ENCODE measurements around the gene RIOX2. TPM values are rescaled to one million over a fixed set of nuclear protein-coding genes. Genes with fewer than 3 reads are reported as not detected.

The RIOX2 gene
- total RNA-seq, 1 donor from 2014 or later, result 85.4 TPM

GRCh38 chr3:97981886-97982285 lies 9.7 kb upstream of the RIOX2 start:
- H3K36me3 Mint-ChIP-seq (ENCODE audit: low read depth), result peaks cover 5% of the 10 kb centered on the region
- H3K27me3 Mint-ChIP-seq (ENCODE audit: insufficient read depth), result no peaks in the 10 kb centered on the region
- intact Hi-C loops (cut with micrococcal nuclease), result loop anchor here (1.0 to 2.0 kb wide), 9 partner anchors 9 to 574 kb away; partner anchors contain the start of genes CLDND1 and RIOX2
- H3K27ac Mint-ChIP-seq, result peak overlapping the region; percentile 89
- peaks cover 4% of the 10 kb centered on the region for H3K9me3 Mint-ChIP-seq
- peak; percentile 43 for DNase-seq (ENCODE audit: low spot score)
- peaks cover 49% of the 10 kb centered on the region for H3K4me1 Mint-ChIP-seq (ENCODE audit: low read depth)
- peak overlapping the region; percentile 9 for H3K4me3 Mint-ChIP-seq

- no peaks in the 10 kb centered on the region for H3K27me3 Mint-ChIP-seq (ENCODE audit: insufficient read depth)
- no peak overlapping the region for H3K4me3 Mint-ChIP-seq
- H3K9me3 Mint-ChIP-seq, result peaks cover 9% of the 10 kb centered on the region
- peaks cover 5% of the 10 kb centered on the region for H3K36me3 Mint-ChIP-seq (ENCODE audit: low read depth)
- H3K4me1 Mint-ChIP-seq (ENCODE audit: low read depth), result peaks cover 69% of the 10 kb centered on the region
- H3K27ac Mint-ChIP-seq, result no peak overlapping the region
- DNase-seq (ENCODE audit: low spot score), result no peak
- intact Hi-C loops (cut with micrococcal nuclease), result no loop called here
These were observed 7.4 kb upstream of the RIOX2 start for GRCh38 chr3:97979610-97980009.

- Mint-ChIP-seq H3K36me3 (ENCODE audit: low read depth) (peaks cover 12% of the 10 kb centered on the region), H3K4me1 (ENCODE audit: low read depth) (peaks cover 67% of the 10 kb centered on the region), H3K27ac (peak overlapping the region; percentile 79), H3K9me3 (peaks cover 5% of the 10 kb centered on the region), H3K27me3 (ENCODE audit: insufficient read depth) (no peaks in the 10 kb centered on the region), H3K4me3 (peak overlapping the region; percentile 43)
- intact Hi-C loops (cut with micrococcal nuclease), result no loop called here
- no peak for DNase-seq (ENCODE audit: low spot score)
These were observed 3.2 kb upstream of the RIOX2 start for GRCh38 chr3:97975466-97975865.

GRCh38 chr3:97974996-97975395 lies 2.8 kb upstream of the RIOX2 start:
- no peak for DNase-seq (ENCODE audit: low spot score)
- H3K4me3 Mint-ChIP-seq, result peak overlapping the region; percentile 43
- peaks cover 5% of the 10 kb centered on the region for H3K9me3 Mint-ChIP-seq
- H3K4me1 Mint-ChIP-seq (ENCODE audit: low read depth), result peaks cover 67% of the 10 kb centered on the region
- H3K27ac Mint-ChIP-seq, result peak overlapping the region; percentile 79
- H3K36me3 Mint-ChIP-seq (ENCODE audit: low read depth), result peaks cover 16% of the 10 kb centered on the region
- intact Hi-C loops (cut with micrococcal nuclease), result loop anchor here (5.0 kb wide), 1 partner anchor 32 kb away; no protein-coding TSS in a partner anchor
- no peaks in the 10 kb centered on the region for H3K27me3 Mint-ChIP-seq (ENCODE audit: insufficient read depth)

GRCh38 chr3:97972976-97973375 lies 745 bp upstream of the RIOX2 start:
- peaks cover 5% of the 10 kb centered on the region for H3K9me3 Mint-ChIP-seq
- H3K27me3 Mint-ChIP-seq (ENCODE audit: insufficient read depth), result no peaks in the 10 kb centered on the region
- intact Hi-C loops (cut with micrococcal nuclease), result loop anchor here (1.0 to 5.0 kb wide), 3 partner anchors 8 to 209 kb away; partner anchors contain the start of gene ARL6
- H3K36me3 Mint-ChIP-seq (ENCODE audit: low read depth), result peaks cover 23% of the 10 kb centered on the region
- H3K4me3 Mint-ChIP-seq, result peak overlapping the region; percentile 77
- no peak for DNase-seq (ENCODE audit: low spot score)
- H3K4me1 Mint-ChIP-seq (ENCODE audit: low read depth), result peaks cover 83% of the 10 kb centered on the region
- H3K27ac Mint-ChIP-seq, result peak overlapping the region; percentile 79

GRCh38 chr3:97970956-97971620 lies 1.1 kb downstream of the RIOX2 start:
- peaks cover 95% of the 10 kb centered on the region for H3K4me1 Mint-ChIP-seq (ENCODE audit: low read depth)
- DNase-seq (ENCODE audit: low spot score), result no peak
- H3K9me3 Mint-ChIP-seq, result peaks cover 5% of the 10 kb centered on the region
- H3K27ac Mint-ChIP-seq, result peak overlapping the region; percentile 99
- H3K4me3 Mint-ChIP-seq, result peak overlapping the region; percentile 97
- peaks cover 37% of the 10 kb centered on the region for H3K36me3 Mint-ChIP-seq (ENCODE audit: low read depth)
- H3K27me3 Mint-ChIP-seq (ENCODE audit: insufficient read depth), result no peaks in the 10 kb centered on the region
- intact Hi-C loops (cut with micrococcal nuclease), result loop anchor here (1.0 to 5.0 kb wide), 5 partner anchors 36 to 178 kb away; partner anchors contain the start of gene CRYBG3

GRCh38 chr3:97970156-97970555 lies 2.1 kb downstream of the RIOX2 start:
- Mint-ChIP-seq H3K4me3 (peak overlapping the region; percentile 97), H3K27me3 (ENCODE audit: insufficient read depth) (no peaks in the 10 kb centered on the region), H3K36me3 (ENCODE audit: low read depth) (peaks cover 44% of the 10 kb centered on the region), H3K9me3 (peaks cover 5% of the 10 kb centered on the region), H3K27ac (peak overlapping the region; percentile 99), H3K4me1 (ENCODE audit: low read depth) (peaks cover 93% of the 10 kb centered on the region)
- DNase-seq (ENCODE audit: low spot score), result no peak
- intact Hi-C loops (cut with micrococcal nuclease), result loop anchor here (2.0 to 5.0 kb wide), 2 partner anchors 37 to 69 kb away; no protein-coding TSS in a partner anchor

GRCh38 chr3:97969541-97969940 lies 2.7 kb downstream of the RIOX2 start:
- H3K9me3 Mint-ChIP-seq, result no peaks in the 10 kb centered on the region
- intact Hi-C loops (cut with micrococcal nuclease), result loop anchor here (2.0 kb wide), 2 partner anchors 13 to 19 kb away; no protein-coding TSS in a partner anchor
- peaks cover 93% of the 10 kb centered on the region for H3K4me1 Mint-ChIP-seq (ENCODE audit: low read depth)
- peak overlapping the region; percentile 99 for H3K27ac Mint-ChIP-seq
- no peaks in the 10 kb centered on the region for H3K27me3 Mint-ChIP-seq (ENCODE audit: insufficient read depth)
- no peak for DNase-seq (ENCODE audit: low spot score)
- H3K4me3 Mint-ChIP-seq, result peak overlapping the region; percentile 97
- H3K36me3 Mint-ChIP-seq (ENCODE audit: low read depth), result peaks cover 46% of the 10 kb centered on the region

GRCh38 chr3:97968376-97968775 lies 3.9 kb downstream of the RIOX2 start:
- Mint-ChIP-seq H3K9me3 (no peaks in the 10 kb centered on the region), H3K36me3 (ENCODE audit: low read depth) (peaks cover 52% of the 10 kb centered on the region), H3K4me3 (peak overlapping the region; percentile 97), H3K27me3 (ENCODE audit: insufficient read depth) (no peaks in the 10 kb centered on the region), H3K4me1 (ENCODE audit: low read depth) (peaks cover 91% of the 10 kb centered on the region), H3K27ac (peak overlapping the region; percentile 83)
- intact Hi-C loops (cut with micrococcal nuclease), result loop anchor here (2.0 kb wide), 2 partner anchors 14 to 18 kb away; no protein-coding TSS in a partner anchor
- peak; percentile 14 for DNase-seq (ENCODE audit: low spot score)

- intact Hi-C loops (cut with micrococcal nuclease), result loop anchor here (2.0 kb wide), 2 partner anchors 15 to 17 kb away; no protein-coding TSS in a partner anchor
- H3K27ac Mint-ChIP-seq, result peak overlapping the region; percentile 83
- no peaks in the 10 kb centered on the region for H3K9me3 Mint-ChIP-seq
- DNase-seq (ENCODE audit: low spot score), result no peak
- peaks cover 87% of the 10 kb centered on the region for H3K4me1 Mint-ChIP-seq (ENCODE audit: low read depth)
- peak overlapping the region; percentile 97 for H3K4me3 Mint-ChIP-seq
- H3K36me3 Mint-ChIP-seq (ENCODE audit: low read depth), result peaks cover 51% of the 10 kb centered on the region
- no peaks in the 10 kb centered on the region for H3K27me3 Mint-ChIP-seq (ENCODE audit: insufficient read depth)
These were observed 4.3 kb downstream of the RIOX2 start for GRCh38 chr3:97967966-97968365.

GRCh38 chr3:97960993-97961766 lies 11.1 kb downstream of the RIOX2 start:
- no peak overlapping the region for H3K4me3 Mint-ChIP-seq
- no peak for DNase-seq (ENCODE audit: low spot score)
- H3K27me3 Mint-ChIP-seq (ENCODE audit: insufficient read depth), result no peaks in the 10 kb centered on the region
- H3K9me3 Mint-ChIP-seq, result no peaks in the 10 kb centered on the region
- peaks cover 55% of the 10 kb centered on the region for H3K36me3 Mint-ChIP-seq (ENCODE audit: low read depth)
- H3K27ac Mint-ChIP-seq, result no peak overlapping the region
- intact Hi-C loops (cut with micrococcal nuclease), result no loop called here
- peaks cover 48% of the 10 kb centered on the region for H3K4me1 Mint-ChIP-seq (ENCODE audit: low read depth)

- H3K27ac Mint-ChIP-seq, result no peak overlapping the region
- H3K27me3 Mint-ChIP-seq (ENCODE audit: insufficient read depth), result no peaks in the 10 kb centered on the region
- H3K4me3 Mint-ChIP-seq, result no peak overlapping the region
- H3K4me1 Mint-ChIP-seq (ENCODE audit: low read depth), result peaks cover 48% of the 10 kb centered on the region
- H3K9me3 Mint-ChIP-seq, result no peaks in the 10 kb centered on the region
- H3K36me3 Mint-ChIP-seq (ENCODE audit: low read depth), result peaks cover 52% of the 10 kb centered on the region
- intact Hi-C loops (cut with micrococcal nuclease), result no loop called here
- DNase-seq (ENCODE audit: low spot score), result no peak
These were observed 11.7 kb downstream of the RIOX2 start for GRCh38 chr3:97960551-97960950.

- H3K36me3 Mint-ChIP-seq (ENCODE audit: low read depth), result peaks cover 53% of the 10 kb centered on the region
- DNase-seq (ENCODE audit: low spot score), result no peak
- H3K9me3 Mint-ChIP-seq, result no peaks in the 10 kb centered on the region
- no peak overlapping the region for H3K27ac Mint-ChIP-seq
- H3K27me3 Mint-ChIP-seq (ENCODE audit: insufficient read depth), result no peaks in the 10 kb centered on the region
- intact Hi-C loops (cut with micrococcal nuclease), result no loop called here
- H3K4me3 Mint-ChIP-seq, result no peak overlapping the region
- H3K4me1 Mint-ChIP-seq (ENCODE audit: low read depth), result peaks cover 50% of the 10 kb centered on the region
These were observed 12.4 kb downstream of the RIOX2 start for GRCh38 chr3:97959872-97960271.
